Activated CD8-positive, alpha-beta memory T cell treated with anti-CD3 and anti-CD28 coated beads, Interleukin-2, amount 10 ng/mL, durations not matched to agents 7 days and 5 days (primary cell): ENCODE measurements around the gene TRIM38. TPM values are rescaled to one million over a fixed set of nuclear protein-coding genes. Genes with fewer than 3 reads are reported as not detected.

Source experiments
- ATAC-seq: fragments of 150-1000 bp; cut with Tn5 transposase; one replicate; pipeline ENCODE4 v1.10.0; 2021; ENCODE audit warnings: moderate library complexity
- CTCF ChIA-PET: fragments of 350-600 bp; sonication (Branson Sonifier 250); formaldehyde crosslinking; loops from one replicate; lab custom pipeline; 2021; ENCODE audit warnings: antibody characterized with exemption; lab: Charles Lee
- DNase-seq: peaks from one replicate; pipeline ENCODE4 v3.0.0-alpha.2; 2020
- H3K27ac Mint-ChIP-seq: one replicate; pipeline ENCODE4 v1.8.0; 2021; ENCODE audit warnings: mild to moderate bottlenecking, mixed read lengths
- H3K27me3 Mint-ChIP-seq: one replicate; pipeline ENCODE4 v1.8.0; 2021; ENCODE audit warnings: mixed read lengths
- H3K36me3 Mint-ChIP-seq: one replicate; pipeline ENCODE4 v1.8.0; 2021; ENCODE audit warnings: mild to moderate bottlenecking, mixed read lengths
- H3K4me1 Mint-ChIP-seq: one replicate; pipeline ENCODE4 v1.8.0; 2021; ENCODE audit warnings: mixed read lengths
- H3K4me3 Mint-ChIP-seq: one replicate; pipeline ENCODE4 v1.8.0; 2021; ENCODE audit warnings: mild to moderate bottlenecking, moderate library complexity, mixed read lengths
- H3K9me3 Mint-ChIP-seq: one replicate; pipeline ENCODE4 v1.8.0; 2022; ENCODE audit warnings: low read depth, mixed read lengths
- total RNA-seq, 2 experiments: library from RNA; stranded (reverse); gene quantifications; one replicate each; pipeline ENCODE4 v1.2.3, GENCODE V29; 2021

Gene TRIM38
- total RNA-seq, 2 experiments from 2014 or later = 19.0 to 28.2 TPM

GRCh38 chr6:25963426-25964123 is 973 bp downstream of the TRIM38 start:
- peak overlapping the region; percentile 99 for H3K27ac Mint-ChIP-seq
- no peak for ATAC-seq

GRCh38 chr6:25965058-25965457 is 2.5 kb downstream of the TRIM38 start:
- CTCF ChIA-PET = interaction anchor here (1.3 to 10.6 kb wide), 4 partner anchors 9 to 52 kb away, joined by 3 to 62 read pairs (median 4); a partner anchor contains a TSS
- peaks cover 3% of the 10 kb centered on the region for H3K9me3 Mint-ChIP-seq
- peak overlapping the region; percentile 96 for H3K4me3 Mint-ChIP-seq
- no peak for DNase-seq
- no peaks in the 10 kb centered on the region for H3K27me3 Mint-ChIP-seq
- H3K36me3 Mint-ChIP-seq = peaks cover 66% of the 10 kb centered on the region
- ATAC-seq = no peak
- H3K27ac Mint-ChIP-seq = no peak overlapping the region
- H3K4me1 Mint-ChIP-seq = peaks cover 74% of the 10 kb centered on the region

More at GRCh38 chr6:25963426-25964123, 973 bp downstream of the TRIM38 start:
- peaks cover 8% of the 10 kb centered on the region for H3K9me3 Mint-ChIP-seq
- H3K36me3 Mint-ChIP-seq = peaks cover 68% of the 10 kb centered on the region
- no peak for DNase-seq
- H3K4me1 Mint-ChIP-seq = peaks cover 80% of the 10 kb centered on the region
- no peaks in the 10 kb centered on the region for H3K27me3 Mint-ChIP-seq
- CTCF ChIA-PET = interaction anchor here (0.9 to 2.4 kb wide), 3 partner anchors 26 to 57 kb away, joined by 3 to 16 read pairs (median 5); a partner anchor contains a TSS
- H3K4me3 Mint-ChIP-seq = peak overlapping the region; percentile 96

GRCh38 chr6:25966711-25967110 is 4.1 kb downstream of the TRIM38 start:
- H3K4me1 Mint-ChIP-seq = peaks cover 69% of the 10 kb centered on the region
- H3K27ac Mint-ChIP-seq = peak overlapping the region; percentile 52
- DNase-seq = no peak
- peak overlapping the region; percentile 63 for H3K4me3 Mint-ChIP-seq
- no peaks in the 10 kb centered on the region for H3K9me3 Mint-ChIP-seq
- H3K36me3 Mint-ChIP-seq = peaks cover 76% of the 10 kb centered on the region
- no peaks in the 10 kb centered on the region for H3K27me3 Mint-ChIP-seq
- CTCF ChIA-PET = interaction anchor here (0.8 to 10.6 kb wide), 3 partner anchors 15 to 36 kb away, joined by 3 to 62 read pairs (median 5); no protein-coding TSS in a partner anchor
- no peak for ATAC-seq

- DNase-seq (no peak), ATAC-seq (no peak)
- H3K4me1 Mint-ChIP-seq = peaks cover 68% of the 10 kb centered on the region
- H3K4me3 Mint-ChIP-seq = no peak overlapping the region
- H3K27me3 Mint-ChIP-seq = no peaks in the 10 kb centered on the region
- H3K36me3 Mint-ChIP-seq = peaks cover 86% of the 10 kb centered on the region
- CTCF ChIA-PET = interaction anchor here (1.1 to 10.6 kb wide), 2 partner anchors 8 to 24 kb away, joined by 4 to 62 read pairs; no protein-coding TSS in a partner anchor
- H3K27ac Mint-ChIP-seq = peak overlapping the region; percentile 8
- H3K9me3 Mint-ChIP-seq = no peaks in the 10 kb centered on the region
These were observed 6.2 kb downstream of the TRIM38 start for GRCh38 chr6:25968769-25969168.

- Mint-ChIP-seq H3K4me3 (no peak overlapping the region), H3K27ac (peak overlapping the region; percentile 25), H3K27me3 (no peaks in the 10 kb centered on the region), H3K9me3 (no peaks in the 10 kb centered on the region), H3K36me3 (peaks cover 89% of the 10 kb centered on the region), H3K4me1 (peaks cover 56% of the 10 kb centered on the region)
- ATAC-seq (no peak), DNase-seq (no peak)
- CTCF ChIA-PET = interaction anchor here (10.6 kb wide), 1 partner anchor 21 kb away, joined by 62 read pairs; no protein-coding TSS in a partner anchor
These were observed 8.7 kb downstream of the TRIM38 start for GRCh38 chr6:25971187-25971821.

GRCh38 chr6:25972128-25972527 is 9.5 kb downstream of the TRIM38 start:
- CTCF ChIA-PET = interaction anchor here (10.6 kb wide), 1 partner anchor 20 kb away, joined by 62 read pairs; no protein-coding TSS in a partner anchor
- Mint-ChIP-seq H3K27ac (peak overlapping the region; percentile 25), H3K36me3 (peaks cover 89% of the 10 kb centered on the region), H3K9me3 (no peaks in the 10 kb centered on the region), H3K4me3 (no peak overlapping the region), H3K4me1 (peaks cover 54% of the 10 kb centered on the region), H3K27me3 (no peaks in the 10 kb centered on the region)
- DNase-seq = no peak
- ATAC-seq = no peak

- H3K27ac Mint-ChIP-seq = no peak overlapping the region
- H3K4me1 Mint-ChIP-seq = peaks cover 48% of the 10 kb centered on the region
- DNase-seq (no peak), ATAC-seq (no peak)
- CTCF ChIA-PET = interaction anchor here (10.6 kb wide), 1 partner anchor 19 kb away, joined by 62 read pairs; no protein-coding TSS in a partner anchor
- peaks cover 89% of the 10 kb centered on the region for H3K36me3 Mint-ChIP-seq
- no peaks in the 10 kb centered on the region for H3K9me3 Mint-ChIP-seq
- no peak overlapping the region for H3K4me3 Mint-ChIP-seq
- no peaks in the 10 kb centered on the region for H3K27me3 Mint-ChIP-seq
These were observed 10.3 kb downstream of the TRIM38 start for GRCh38 chr6:25972902-25973301.

GRCh38 chr6:25973923-25974555 is 11.4 kb downstream of the TRIM38 start:
- no peaks in the 10 kb centered on the region for H3K9me3 Mint-ChIP-seq
- DNase-seq (no peak), ATAC-seq (no peak)
- H3K4me1 Mint-ChIP-seq = peaks cover 38% of the 10 kb centered on the region
- H3K36me3 Mint-ChIP-seq = peaks cover 82% of the 10 kb centered on the region
- H3K27me3 Mint-ChIP-seq = no peaks in the 10 kb centered on the region
- no peak overlapping the region for H3K27ac Mint-ChIP-seq
- H3K4me3 Mint-ChIP-seq = no peak overlapping the region
- CTCF ChIA-PET = interaction anchor here (1.0 to 10.6 kb wide), 2 partner anchors 18 to 29 kb away, joined by 3 to 62 read pairs; no protein-coding TSS in a partner anchor

GRCh38 chr6:25975923-25976560 is 13.4 kb downstream of the TRIM38 start:
- CTCF ChIA-PET = interaction anchor here (2.4 kb wide), 1 partner anchor 16 kb away, joined by 10 read pairs; no protein-coding TSS in a partner anchor
- no peaks in the 10 kb centered on the region for H3K27me3 Mint-ChIP-seq
- no peak overlapping the region for H3K4me3 Mint-ChIP-seq
- H3K4me1 Mint-ChIP-seq = peaks cover 32% of the 10 kb centered on the region
- no peaks in the 10 kb centered on the region for H3K9me3 Mint-ChIP-seq
- H3K27ac Mint-ChIP-seq = no peak overlapping the region
- ATAC-seq (peak; percentile 42), DNase-seq (no peak)
- H3K36me3 Mint-ChIP-seq = peaks cover 76% of the 10 kb centered on the region

GRCh38 chr6:25980935-25981334 is 18.3 kb downstream of the TRIM38 start:
- Mint-ChIP-seq H3K27me3 (no peaks in the 10 kb centered on the region), H3K4me3 (no peak overlapping the region), H3K36me3 (peaks cover 72% of the 10 kb centered on the region), H3K27ac (no peak overlapping the region), H3K9me3 (no peaks in the 10 kb centered on the region), H3K4me1 (peaks cover 15% of the 10 kb centered on the region)
- CTCF ChIA-PET = interaction anchor here (1.0 to 5.8 kb wide), 2 partner anchors 12 to 14 kb away, joined by 3 to 36 read pairs; no protein-coding TSS in a partner anchor
- ATAC-seq (no peak), DNase-seq (no peak)

- Mint-ChIP-seq H3K9me3 (no peaks in the 10 kb centered on the region), H3K27ac (no peak overlapping the region), H3K4me1 (peaks cover 12% of the 10 kb centered on the region), H3K27me3 (no peaks in the 10 kb centered on the region), H3K36me3 (peaks cover 71% of the 10 kb centered on the region), H3K4me3 (no peak overlapping the region)
- DNase-seq = no peak
- CTCF ChIA-PET = interaction anchor here (1.0 to 5.8 kb wide), 2 partner anchors 11 to 15 kb away, joined by 3 to 36 read pairs; no protein-coding TSS in a partner anchor
- ATAC-seq = no peak
These were observed 19.1 kb downstream of the TRIM38 start for GRCh38 chr6:25981568-25982263.

GRCh38 chr6:25984265-25984664 is 21.7 kb downstream of the TRIM38 start:
- no peak for DNase-seq
- Mint-ChIP-seq H3K4me1 (peaks cover 12% of the 10 kb centered on the region), H3K4me3 (no peak overlapping the region), H3K9me3 (no peaks in the 10 kb centered on the region), H3K27ac (no peak overlapping the region), H3K36me3 (peaks cover 70% of the 10 kb centered on the region), H3K27me3 (no peaks in the 10 kb centered on the region)
- CTCF ChIA-PET = interaction anchor here (5.8 kb wide), 1 partner anchor 9 kb away, joined by 36 read pairs; no protein-coding TSS in a partner anchor
- ATAC-seq = no peak
